ENCODE results near the gene TCF15. TPM values are rescaled to one million over a fixed set of nuclear protein-coding genes. Genes with fewer than 3 reads are reported as not detected.

TCF15 gene
- total and polyA plus RNA-seq, 2 of the 4 experiments (the other 2 are of a cell fraction) = not detected

DNA sequence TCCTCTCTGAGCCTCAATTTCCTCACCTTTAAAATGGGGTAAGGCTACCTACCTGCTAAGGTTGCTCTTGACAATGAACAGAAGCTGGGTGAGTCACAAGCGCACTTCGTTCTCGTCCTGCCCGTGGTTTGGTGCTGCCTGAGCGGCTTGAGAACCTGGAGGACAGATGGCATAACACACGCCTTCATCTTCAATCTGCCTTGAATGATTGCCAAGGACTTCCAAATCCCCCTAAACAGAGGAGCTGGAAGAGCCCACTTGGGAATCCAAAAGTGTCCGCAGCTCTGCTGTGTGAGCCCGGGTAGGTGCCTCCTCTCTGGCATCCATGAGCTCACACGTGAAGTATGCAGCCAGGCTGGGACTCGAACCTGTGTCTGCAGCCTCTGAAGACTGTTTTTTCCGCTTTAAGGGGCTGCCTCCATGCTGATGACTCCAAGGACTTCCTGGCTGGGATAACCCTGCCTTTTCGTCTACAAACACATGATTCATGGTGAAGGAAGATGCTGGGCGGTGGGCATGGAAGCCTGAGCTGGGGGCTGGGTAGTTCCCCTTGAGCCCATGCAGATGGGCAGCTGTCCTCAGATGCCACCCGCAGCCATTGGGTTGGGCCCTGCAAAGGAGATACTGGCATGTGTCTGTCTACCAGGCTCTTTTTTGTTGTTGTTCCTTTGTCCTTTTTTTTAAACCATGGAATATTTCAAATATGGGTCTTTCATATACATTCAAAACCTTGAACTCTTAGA lies 41.3 kb downstream of the TCF15 start:
- no peak overlapping the region for H4K8ac ChIP-seq (ENCODE audit: low read depth in 2 of 2, low read length in 2 of 2)
- H2BK15ac ChIP-seq (ENCODE audit: low read depth, low read length) = no peak overlapping the region
- no peaks in the 10 kb centered on the region for H3K9me3 ChIP-seq (ENCODE audit: control insufficient read depth, insufficient read depth, low read length)
- TF ChIP-seq RAD21 (IDR thresholded peaks at IDR 0.05; ENCODE audit: low read length) = no peak
- TF ChIP-seq CEBPB (IDR thresholded peaks at IDR 0.05; ENCODE audit: low read depth, low read length) = no peak
- TF ChIP-seq, protein P1, sequence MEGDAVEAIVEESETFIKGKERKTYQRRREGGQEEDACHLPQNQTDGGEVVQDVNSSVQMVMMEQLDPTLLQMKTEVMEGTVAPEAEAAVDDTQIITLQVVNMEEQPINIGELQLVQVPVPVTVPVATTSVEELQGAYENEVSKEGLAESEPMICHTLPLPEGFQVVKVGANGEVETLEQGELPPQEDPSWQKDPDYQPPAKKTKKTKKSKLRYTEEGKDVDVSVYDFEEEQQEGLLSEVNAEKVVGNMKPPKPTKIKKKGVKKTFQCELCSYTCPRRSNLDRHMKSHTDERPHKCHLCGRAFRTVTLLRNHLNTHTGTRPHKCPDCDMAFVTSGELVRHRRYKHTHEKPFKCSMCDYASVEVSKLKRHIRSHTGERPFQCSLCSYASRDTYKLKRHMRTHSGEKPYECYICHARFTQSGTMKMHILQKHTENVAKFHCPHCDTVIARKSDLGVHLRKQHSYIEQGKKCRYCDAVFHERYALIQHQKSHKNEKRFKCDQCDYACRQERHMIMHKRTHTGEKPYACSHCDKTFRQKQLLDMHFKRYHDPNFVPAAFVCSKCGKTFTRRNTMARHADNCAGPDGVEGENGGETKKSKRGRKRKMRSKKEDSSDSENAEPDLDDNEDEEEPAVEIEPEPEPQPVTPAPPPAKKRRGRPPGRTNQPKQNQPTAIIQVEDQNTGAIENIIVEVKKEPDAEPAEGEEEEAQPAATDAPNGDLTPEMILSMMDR (conservative IDR thresholded peaks at IDR 0.05; ENCODE audit: low read depth, low read length) = no peak
- TF ChIP-seq BHLHE40 (IDR thresholded peaks at IDR 0.05; ENCODE audit: low read depth, low read length) = no peak
- no peak for TF ChIP-seq POLR2A (IDR thresholded peaks at IDR 0.05; ENCODE audit: low read depth, low read length)
- TF ChIP-seq RFX5 (IDR thresholded peaks at IDR 0.05; ENCODE audit: low read depth, low read length) = no peak
- TF ChIP-seq FOS (IDR thresholded peaks at IDR 0.05; ENCODE audit: low read depth, low read length) = no peak
- TF ChIP-seq RCOR1 (IDR thresholded peaks at IDR 0.05; ENCODE audit: insufficient replicate concordance, low read length) = no peak
- TF ChIP-seq MAFK (IDR thresholded peaks at IDR 0.05; ENCODE audit: low read depth, low read length) = no peak
- dilution Hi-C loops (cut with HindIII; ENCODE audit: low sequenced_read_pairs, unreplicated experiment) (no loop called here), in situ Hi-C loops (cut with MboI; ENCODE audit: low sequenced_read_pairs) (loop anchor here (10.0 kb wide), 1 partner anchor 106 kb away; the partner anchor contains the start of gene SCRT2), intact Hi-C loops (cut with micrococcal nuclease) (no loop called here)
- H2BK20ac ChIP-seq (ENCODE audit: low read depth, low read length) = no peak overlapping the region
- ATAC-seq (ENCODE audit: low read depth) (no peak), DNase-seq (no peak)
- no peak overlapping the region for H2AK9ac ChIP-seq (replicated peaks; ENCODE audit: low read depth, low read length, poor library complexity)
- ChIA-PET POLR2A (ENCODE audit: unreplicated experiment) (no interaction called here), CTCF (interaction anchor here (1.0 kb wide), 1 partner anchor 170 kb away, joined by 3 read pairs; no protein-coding TSS in a partner anchor)
- no peak overlapping the region for H3K56ac ChIP-seq (ENCODE audit: extremely low read depth, insufficient read depth, low read length)
- no peak overlapping the region for H3K4me2 ChIP-seq (ENCODE audit: low read depth, low read length)
- no peak overlapping the region for H2AK5ac ChIP-seq (ENCODE audit: low read depth, low read length)
- no peak overlapping the region for H3K27ac ChIP-seq (ENCODE audit: insufficient read depth, low read length)
- H3K9me1 ChIP-seq (ENCODE audit: insufficient read depth, low read length) = no peaks in the 10 kb centered on the region
- H3K18ac ChIP-seq (ENCODE audit: low read depth, low read length) = no peak overlapping the region
- H2BK5ac ChIP-seq (ENCODE audit: low read depth, low read length, poor library complexity, severe bottlenecking) = no peak overlapping the region
- no peak overlapping the region for H3K9ac ChIP-seq (ENCODE audit: low read depth, low read length)
- peaks cover 56% of the 10 kb centered on the region for H3K27me3 ChIP-seq (ENCODE audit: control insufficient read depth, insufficient read depth, low read length)
- H3K4ac ChIP-seq (ENCODE audit: low read depth, low read length) = no peak overlapping the region
- no peaks in the 10 kb centered on the region for H4K20me1 ChIP-seq (ENCODE audit: insufficient read depth, low read length)
- H3K79me1 ChIP-seq (ENCODE audit: low read depth in 1 of 2, low read length in 2 of 2) = no peaks in the 10 kb centered on the region
- WGBS, 2 experiments (ENCODE audit: extremely low coverage in 2 of 2, insufficient read length in 1 of 2) = 53% methylated on average over 5 of the region's 14 CpGs; no CpG with 5 or more reads in 1 of the 2 experiments
- H3K14ac ChIP-seq (replicated peaks; ENCODE audit: low read depth, low read length) = no peak overlapping the region
- H4K5ac ChIP-seq (ENCODE audit: low read depth, low read length) = no peak overlapping the region
- H3K23ac ChIP-seq (ENCODE audit: low read depth, low read length) = no peak overlapping the region
- H4K91ac ChIP-seq (ENCODE audit: insufficient read depth, low read depth, low read length) = no peak overlapping the region
- H3K36me3 ChIP-seq (ENCODE audit: control insufficient read depth, insufficient read depth, low read length) = no peaks in the 10 kb centered on the region
- no peak overlapping the region for H2BK120ac ChIP-seq (ENCODE audit: low read depth, low read length)
- H2AFZ ChIP-seq (replicated peaks; ENCODE audit: low read length, poor library complexity) = no peak overlapping the region
- no TSS peak for BruUV-seq (replicated peaks)
- no peaks in the 10 kb centered on the region for H3K4me1 ChIP-seq (ENCODE audit: control insufficient read depth, insufficient read depth, low read length)
- no peak overlapping the region for H3K4me3 ChIP-seq (ENCODE audit: insufficient read depth, low read depth, low read length)

Measured in IMR-90 (cell line).